HG03196 (cell line): ENCODE results near the gene LUC7L3.
"Not testable (repeated sequence)": the region's sequence is repeated elsewhere in the genome, so short reads cannot be mapped to it uniquely, and the experiment has no call there.

Experiments
- ATAC-seq: cut with Tn5 transposase; IDR thresholded peaks from one replicate; pipeline ENCODE4 v1.9.1; 2021; ENCODE audit not compliant: unreplicated experiment

Gene LUC7L3, protein sequence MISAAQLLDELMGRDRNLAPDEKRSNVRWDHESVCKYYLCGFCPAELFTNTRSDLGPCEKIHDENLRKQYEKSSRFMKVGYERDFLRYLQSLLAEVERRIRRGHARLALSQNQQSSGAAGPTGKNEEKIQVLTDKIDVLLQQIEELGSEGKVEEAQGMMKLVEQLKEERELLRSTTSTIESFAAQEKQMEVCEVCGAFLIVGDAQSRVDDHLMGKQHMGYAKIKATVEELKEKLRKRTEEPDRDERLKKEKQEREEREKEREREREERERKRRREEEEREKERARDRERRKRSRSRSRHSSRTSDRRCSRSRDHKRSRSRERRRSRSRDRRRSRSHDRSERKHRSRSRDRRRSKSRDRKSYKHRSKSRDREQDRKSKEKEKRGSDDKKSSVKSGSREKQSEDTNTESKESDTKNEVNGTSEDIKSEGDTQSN

DNA sequence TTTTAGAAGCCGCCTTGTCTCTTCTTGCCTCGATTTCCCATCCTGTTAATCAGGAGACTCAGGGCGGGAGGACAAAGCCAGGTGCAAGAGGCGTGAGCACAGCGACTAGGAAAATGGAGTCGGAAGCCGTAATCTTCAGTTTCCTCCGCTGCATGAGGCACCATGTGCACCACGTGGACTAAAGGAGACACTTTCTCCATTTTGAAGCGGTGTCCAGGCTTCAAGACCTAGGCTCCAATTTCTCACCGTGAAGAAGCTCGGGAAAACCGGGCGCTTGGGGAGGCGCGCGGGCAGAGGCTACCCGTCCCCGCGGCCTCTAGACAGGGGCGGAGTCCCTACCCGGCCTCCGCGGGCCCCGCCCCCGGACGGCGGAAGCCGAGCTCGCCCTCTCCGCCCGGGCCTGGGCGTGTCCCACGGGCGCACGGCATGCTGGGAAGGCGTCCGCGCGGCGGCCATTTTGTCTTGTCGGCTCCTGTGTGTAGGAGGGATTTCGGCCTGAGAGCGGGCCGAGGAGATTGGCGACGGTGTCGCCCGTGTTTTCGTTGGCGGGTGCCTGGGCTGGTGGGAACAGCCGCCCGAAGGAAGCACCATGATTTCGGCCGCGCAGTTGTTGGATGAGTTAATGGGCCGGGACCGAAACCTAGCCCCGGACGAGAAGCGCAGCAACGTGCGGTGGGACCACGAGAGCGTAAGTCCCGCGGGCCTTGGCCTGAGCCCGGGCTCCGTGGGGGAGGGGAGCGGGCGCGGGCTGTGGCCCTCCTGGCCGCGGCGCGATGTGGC lies at the start of gene LUC7L3:
TSS of gene LUC7L3 (plus strand) at position 460 of the 780 bp plus-strand sequence. CDS start at position 590, 130 bp downstream.
- ATAC-seq, result peak; percentile 90

DNA sequence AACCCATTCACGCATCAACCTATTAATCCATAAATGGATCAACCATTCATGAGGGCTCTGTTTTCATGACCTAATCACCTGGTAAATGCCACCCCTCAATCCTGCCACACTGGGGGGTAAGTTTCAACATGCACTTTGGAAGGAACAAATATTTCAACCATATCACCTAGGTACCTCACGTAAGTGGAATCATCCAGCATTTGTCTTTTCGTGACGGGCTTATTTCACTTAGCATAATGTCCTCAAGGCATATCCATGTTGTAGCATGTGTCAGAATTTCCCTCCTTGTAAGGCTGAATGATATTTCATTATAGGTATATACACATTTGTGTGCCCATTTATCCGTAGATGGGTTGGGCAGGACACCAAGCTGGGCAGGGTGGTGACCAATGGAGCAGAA lies 47.3 kb upstream of the LUC7L3 start:
- ATAC-seq, result no peak

DNA sequence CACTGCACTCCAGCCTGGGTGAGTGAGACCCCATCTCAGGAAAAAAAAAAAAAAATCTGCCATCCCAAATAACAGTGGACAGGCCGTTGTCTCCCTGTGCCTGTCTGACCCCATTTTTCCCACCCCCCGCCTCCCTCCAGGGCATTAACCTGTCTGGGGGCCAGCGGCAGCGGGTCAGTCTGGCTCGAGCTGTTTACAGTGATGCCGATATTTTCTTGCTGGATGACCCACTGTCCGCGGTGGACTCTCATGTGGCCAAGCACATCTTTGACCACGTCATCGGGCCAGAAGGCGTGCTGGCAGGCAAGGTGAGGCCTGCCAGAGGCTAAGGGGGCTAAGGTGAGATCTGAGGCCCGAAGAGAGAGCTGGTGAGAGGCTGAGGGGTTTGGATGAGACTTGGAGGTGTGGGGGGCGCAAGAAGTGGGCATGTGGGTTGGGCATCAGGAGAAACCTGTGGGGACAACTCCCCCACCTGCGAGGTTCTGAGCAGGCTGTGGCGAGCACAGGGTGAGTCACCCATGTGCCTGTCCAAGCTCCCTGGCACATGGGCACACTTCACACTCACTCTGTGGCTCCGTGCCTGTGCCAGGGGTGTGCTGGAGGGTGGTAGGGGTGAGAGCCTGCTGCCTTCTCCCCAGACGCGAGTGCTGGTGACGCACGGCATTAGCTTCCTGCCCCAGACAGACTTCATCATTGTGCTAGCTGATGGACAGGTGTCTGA lies 46.4 kb upstream of the LUC7L3 start:
- no peak for ATAC-seq

DNA sequence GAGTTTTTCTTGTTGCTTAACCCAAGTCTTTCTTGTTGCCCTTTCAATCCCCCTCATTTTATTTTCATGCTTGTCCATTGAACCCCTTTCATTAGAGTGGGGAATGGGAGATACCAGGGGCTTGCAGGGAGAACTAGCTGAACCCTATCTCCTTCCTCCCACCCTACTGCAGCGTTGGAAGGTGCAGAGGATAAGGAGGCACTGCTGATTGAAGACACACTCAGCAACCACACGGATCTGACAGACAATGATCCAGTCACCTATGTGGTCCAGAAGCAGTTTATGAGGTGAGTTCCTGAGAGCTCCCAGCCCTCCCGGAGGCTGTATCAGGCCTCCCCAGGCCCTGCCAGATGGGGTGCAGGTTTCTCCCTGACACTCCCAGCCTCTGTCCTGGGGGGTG lies 44.2 kb upstream of the LUC7L3 start:
- no peak for ATAC-seq

DNA sequence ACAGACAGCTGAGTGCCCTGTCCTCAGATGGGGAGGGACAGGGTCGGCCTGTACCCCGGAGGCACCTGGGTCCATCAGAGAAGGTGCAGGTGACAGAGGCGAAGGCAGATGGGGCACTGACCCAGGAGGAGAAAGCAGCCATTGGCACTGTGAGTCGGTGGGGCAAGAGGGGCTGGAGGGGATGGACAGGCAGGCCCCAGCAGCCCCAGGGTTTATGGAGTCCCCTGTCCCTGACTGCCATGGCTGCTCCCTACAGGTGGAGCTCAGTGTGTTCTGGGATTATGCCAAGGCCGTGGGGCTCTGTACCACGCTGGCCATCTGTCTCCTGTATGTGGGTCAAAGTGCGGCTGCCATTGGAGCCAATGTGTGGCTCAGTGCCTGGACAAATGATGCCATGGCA lies 43.8 kb upstream of the LUC7L3 start:
- no peak for ATAC-seq

DNA sequence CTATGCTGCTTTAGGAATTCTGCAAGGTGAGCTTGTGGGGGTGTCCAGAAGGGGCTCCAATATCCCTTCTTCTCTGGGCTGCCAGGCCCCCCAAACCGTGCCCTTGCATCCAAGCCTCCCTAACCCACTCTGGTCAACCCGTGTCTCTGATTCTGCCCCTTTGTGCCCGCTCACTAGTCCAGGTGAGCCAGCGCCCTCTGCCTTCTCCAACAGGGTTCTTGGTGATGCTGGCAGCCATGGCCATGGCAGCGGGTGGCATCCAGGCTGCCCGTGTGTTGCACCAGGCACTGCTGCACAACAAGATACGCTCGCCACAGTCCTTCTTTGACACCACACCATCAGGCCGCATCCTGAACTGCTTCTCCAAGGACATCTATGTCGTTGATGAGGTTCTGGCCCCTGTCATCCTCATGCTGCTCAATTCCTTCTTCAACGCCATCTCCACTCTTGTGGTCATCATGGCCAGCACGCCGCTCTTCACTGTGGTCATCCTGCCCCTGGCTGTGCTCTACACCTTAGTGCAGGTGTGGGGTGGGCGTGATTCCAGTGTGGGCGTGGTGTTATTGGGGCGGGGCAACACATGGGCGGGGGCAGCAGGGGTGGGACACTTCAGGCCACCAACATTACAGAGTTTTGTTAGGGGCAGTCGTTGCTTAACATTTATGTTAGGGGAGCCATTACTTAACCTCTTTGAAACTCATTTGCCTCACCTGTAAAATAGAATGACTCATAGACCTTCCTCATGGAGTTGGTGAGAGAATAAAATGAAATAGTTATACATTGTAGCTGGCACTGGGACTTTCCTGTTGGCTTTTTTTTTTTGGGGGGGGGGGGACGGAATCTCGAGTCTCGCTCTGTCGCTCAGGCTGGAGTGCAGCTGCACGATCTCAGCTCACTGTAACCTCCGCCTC lies 43.1 kb upstream of the LUC7L3 start:
- no peak for ATAC-seq

DNA sequence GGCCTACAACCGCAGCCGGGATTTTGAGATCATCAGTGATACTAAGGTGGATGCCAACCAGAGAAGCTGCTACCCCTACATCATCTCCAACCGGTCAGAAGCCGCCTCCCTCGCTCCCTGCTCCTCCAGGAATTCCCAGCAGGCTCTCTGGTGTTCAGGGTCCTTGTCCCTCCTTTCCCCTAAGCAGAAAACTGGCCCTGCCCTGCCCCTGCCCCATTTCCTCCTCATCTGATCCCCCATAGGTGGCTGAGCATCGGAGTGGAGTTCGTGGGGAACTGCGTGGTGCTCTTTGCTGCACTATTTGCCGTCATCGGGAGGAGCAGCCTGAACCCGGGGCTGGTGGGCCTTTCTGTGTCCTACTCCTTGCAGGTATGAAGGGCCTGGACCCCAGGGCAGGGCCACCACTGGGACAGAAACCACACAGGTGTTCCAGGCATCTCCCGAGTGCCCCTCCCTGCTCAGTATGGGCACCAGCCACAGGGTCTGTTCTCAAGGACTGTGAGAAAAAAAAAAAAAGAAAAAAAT lies 41.5 kb upstream of the LUC7L3 start:
- ATAC-seq, result no peak

DNA sequence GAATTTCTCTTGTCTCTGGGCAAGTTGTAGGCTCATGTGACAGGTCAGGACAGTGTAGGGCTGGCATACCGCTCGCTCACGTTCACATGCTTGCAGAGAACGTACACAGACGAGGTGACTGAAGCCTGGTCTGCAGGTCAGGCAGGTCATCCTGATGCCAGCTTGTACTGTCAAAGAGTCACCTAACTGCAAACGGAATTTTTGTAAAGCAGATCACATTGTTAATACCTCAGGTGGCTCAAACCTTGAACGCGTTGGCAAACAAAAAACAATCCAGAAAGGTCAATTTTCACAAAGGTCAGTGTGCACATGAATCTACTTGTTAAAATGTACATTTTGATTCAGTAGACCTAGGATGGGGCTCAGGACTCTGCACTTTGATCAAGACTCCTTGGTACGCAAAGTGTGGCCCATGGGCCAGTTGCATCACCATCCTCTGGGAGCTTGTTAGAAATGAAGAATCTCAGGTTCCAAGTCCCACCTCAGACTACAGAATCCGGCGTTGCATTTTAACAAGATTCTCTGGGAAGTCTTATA lies 40.3 kb upstream of the LUC7L3 start:
- ATAC-seq, result no peak

DNA sequence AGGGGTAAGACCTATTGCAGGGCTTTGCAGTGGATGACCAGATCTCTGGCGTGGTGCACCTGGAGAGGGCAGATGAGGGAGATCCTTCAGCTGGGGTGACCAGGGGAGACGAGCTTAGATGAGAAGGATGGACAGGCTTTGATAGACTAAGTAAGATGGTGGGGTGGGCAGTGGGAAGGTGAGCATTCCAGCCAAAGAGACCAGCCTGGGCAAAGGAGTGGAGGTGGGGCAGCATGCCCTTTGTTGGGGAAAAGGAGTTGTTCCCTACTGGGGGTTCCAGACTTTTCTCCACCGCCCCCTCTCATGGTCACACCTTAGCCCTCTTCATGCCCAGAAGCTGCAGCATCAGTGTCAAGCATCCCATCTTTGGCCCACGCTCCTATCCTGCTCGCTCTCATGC lies 39.3 kb upstream of the LUC7L3 start:
- ATAC-seq, result no peak

DNA sequence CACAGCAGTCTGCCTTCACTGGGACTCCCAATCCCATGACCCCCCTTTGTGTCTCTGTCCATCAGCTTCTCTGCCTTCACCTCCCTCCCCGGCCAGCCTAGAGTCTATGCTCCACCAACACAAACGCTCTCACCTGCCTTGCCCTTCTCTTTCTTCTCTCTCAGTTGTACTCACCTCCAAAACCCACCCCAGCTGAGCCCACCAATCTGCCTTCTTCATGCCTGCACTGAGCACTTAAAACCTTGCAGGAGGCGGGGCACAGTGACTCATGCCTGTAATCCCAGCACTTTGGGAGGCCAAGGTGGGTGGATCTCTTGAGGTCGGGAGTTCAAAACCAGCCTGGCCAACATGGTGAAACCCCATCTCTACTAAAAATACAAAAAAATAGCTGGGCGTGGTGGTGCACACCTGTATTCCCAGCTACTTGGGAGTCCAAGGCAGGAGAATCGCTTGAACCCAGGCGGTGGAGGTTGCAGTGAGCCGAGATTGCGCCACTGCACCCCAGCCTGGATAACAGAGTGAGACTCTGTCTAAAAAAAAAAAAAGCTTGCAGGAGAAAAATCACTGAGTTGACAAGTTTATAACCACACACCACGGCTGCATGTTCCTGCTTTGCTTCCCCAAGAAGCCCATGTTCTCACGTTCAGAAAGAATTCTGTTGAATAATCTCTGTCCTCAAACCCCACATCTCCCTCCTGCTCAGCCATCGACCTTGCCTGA lies 38.7 kb upstream of the LUC7L3 start:
- not testable (repeated sequence) for ATAC-seq

DNA sequence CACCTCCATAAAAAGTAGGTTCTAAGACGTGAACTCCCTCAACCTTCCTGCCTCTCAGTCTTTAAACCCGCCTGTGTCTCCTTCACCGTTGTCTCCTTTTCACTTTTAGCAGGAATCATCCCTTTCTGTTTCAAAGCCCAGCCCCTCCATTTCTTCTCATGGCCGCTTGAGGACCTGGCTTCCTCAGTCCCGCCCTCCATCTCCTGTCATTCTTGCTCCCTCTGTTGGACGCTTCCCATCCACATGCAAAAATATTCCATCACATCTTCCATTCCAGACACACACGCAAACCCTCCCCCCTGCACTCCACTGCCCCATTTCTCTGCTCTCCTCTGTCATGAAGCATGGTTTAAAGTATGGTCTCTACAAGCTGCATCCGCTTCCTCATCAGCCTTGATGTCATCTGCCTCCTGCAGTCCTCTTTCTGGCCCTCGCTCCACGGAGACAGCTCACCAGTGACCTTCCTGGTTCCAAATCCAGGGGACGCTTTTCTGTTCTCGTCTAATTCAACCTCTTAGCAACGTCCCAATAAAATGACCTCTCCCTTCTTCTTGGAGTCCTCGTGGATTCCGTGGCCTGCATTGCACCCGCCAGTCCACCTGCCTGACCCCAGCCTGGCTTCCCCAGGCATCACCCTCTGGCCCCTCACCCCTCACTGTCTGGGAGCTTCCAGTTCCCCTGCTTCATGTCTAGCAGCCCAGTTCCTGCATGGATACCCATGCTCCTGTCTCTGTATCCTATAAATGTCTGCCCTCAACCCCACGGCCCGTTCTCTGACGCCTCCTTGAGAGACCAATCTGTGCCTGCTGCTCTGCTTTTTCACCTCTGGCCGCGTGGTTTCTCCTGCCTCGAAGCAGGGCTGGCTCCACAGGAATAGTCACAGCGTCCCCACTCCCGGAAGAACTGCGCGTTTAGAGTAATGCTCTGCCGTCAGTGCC lies 37.9 kb upstream of the LUC7L3 start:
- ATAC-seq, result no peak

DNA sequence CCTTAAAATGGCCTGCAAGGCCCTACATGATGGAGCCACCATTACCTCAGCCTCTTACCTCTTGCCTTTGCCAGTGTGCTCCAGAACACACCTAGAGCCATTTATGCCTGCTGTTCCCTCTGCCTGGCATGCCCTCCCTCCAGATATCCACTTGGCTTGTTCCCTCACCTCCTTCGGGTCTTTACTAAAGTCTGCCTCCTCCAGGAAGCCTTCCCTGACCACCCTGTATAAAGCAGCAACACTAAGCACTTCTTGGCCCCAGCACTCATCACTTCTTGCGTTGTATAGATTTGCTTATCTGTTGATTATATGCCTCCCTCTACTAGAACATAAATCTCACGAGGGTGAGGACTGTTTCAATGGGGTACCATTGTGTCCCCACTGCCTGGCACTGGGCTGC lies 37.0 kb upstream of the LUC7L3 start:
- no peak for ATAC-seq

DNA sequence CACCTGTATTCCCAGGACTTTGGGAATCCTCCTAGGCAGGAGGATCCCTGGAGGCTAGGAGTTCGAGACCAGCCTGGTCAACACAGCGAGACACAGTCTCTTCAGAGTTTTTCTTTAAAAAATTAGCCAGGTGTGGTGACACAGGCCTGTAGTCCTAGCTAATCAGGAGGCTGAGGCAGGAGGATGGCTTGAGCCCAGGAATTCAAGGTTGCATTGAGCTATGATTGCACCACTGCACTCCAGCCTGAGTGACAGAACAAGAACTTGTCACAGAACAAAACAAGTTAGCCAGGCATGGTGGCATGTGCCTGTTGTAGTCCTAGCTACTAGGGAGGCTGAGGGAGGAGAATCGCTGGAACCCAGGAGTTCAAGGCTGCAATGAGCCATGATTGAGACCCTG lies 36.5 kb upstream of the LUC7L3 start:
- no peak for ATAC-seq

DNA sequence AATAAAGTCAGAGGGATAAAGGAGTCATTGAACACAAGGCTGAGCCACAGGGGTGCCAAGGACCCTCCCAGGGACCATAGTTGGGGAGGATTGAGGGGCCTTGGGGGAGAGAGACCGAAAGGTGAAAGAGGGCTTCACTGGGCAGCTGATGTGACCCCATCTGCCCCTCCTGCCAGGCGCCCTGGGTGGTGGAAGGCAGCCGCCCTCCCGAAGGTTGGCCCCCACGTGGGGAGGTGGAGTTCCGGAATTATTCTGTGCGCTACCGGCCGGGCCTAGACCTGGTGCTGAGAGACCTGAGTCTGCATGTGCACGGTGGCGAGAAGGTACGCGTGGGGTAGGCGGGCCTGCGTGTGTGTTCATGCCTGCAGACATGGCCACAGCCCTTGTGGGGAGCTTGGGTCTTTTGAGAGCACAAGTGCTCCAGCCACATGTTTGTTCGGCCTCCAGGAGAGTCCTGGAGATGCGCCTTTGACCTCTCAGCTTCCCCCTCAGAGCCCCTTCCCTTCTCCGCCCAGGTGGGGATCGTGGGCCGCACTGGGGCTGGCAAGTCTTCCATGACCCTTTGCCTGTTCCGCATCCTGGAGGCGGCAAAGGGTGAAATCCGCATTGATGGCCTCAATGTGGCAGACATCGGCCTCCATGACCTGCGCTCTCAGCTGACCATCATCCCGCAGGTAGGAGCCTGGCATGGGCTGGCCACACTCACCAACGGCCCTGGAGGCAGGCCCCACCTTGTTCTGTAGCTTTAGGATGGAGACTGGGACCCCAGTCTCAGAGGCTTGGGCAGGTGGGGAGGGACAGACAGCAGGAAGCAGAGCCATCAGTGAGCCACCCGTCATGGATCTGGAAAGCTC lies 35.7 kb upstream of the LUC7L3 start:
- ATAC-seq, result no peak

DNA sequence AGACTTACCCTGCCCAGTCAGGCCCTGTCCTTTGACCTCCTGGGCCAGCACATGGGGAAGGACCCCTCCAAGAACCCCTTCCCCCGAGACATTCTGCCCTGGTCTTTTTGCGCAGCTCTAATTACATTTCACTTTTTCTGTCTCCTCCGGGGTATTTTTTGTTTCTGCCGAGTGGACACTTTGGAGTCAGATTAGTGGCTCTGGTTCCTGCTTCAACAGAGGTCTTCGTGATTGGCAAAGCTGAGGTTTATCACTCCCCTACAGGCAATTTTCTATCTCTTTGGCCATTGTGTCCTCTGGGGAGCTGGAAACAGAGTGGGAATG lies 35.2 kb upstream of the LUC7L3 start:
- ATAC-seq, result no peak

DNA sequence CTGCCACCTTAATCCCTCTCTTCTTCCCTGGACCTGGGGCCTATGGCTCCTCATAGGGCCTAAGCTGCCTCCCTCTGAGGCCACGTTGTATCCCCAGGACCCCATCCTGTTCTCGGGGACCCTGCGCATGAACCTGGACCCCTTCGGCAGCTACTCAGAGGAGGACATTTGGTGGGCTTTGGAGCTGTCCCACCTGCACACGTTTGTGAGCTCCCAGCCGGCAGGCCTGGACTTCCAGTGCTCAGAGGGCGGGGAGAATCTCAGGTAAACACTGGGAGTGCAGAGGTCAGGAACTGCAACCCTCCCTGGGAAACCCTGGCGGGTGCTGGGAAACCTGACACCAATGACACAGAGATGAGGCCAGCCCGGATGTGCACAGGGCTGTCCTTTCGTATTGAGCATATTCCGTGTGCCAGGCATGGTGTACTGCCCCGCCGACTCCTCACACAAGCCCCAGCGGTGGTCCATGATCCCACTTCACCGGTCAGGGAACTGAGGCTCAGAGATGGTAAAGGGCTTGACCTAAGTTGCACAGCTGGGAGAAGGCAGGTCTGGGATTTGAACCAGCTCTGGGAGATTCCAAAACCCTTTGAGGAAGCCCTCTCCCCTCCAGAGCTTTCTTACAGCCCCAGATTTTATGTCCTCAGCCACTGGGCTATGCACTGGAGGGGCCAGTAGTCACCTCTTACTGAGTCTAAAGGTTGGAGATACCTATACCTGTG lies 34.6 kb upstream of the LUC7L3 start:
- ATAC-seq, result no peak

DNA sequence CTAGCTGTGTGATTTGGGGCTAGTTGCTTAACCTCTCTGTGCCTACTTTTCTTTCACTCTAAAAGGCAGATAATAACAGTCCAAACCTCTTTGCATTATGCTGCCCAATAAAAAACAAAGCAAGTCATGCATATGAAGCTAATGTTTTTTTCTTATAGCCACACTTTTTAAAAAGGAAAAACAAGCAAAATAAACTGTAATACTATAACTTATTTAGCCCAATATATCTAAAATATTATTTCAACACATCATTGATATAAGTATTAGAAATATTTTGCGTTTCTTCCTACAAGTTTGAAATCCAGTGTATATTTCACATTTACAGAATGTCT lies 34.1 kb upstream of the LUC7L3 start:
- ATAC-seq, result no peak
